Transverse colon (tissue), 4 donors: ENCODE measurements around the gene NPC1.

Experiments used
- POLR2A ChIP-seq: fragments of 450-650 bp; IDR thresholded peaks from one replicate; pipeline ENCODE4 v1.6.1; 2016; ENCODE audit warnings: antibody characterized with exemption, mild to moderate bottlenecking, moderate library complexity
- POLR2AphosphoS5 ChIP-seq, 3 donors: sonication (generic); formaldehyde crosslinking; IDR thresholded peaks; one replicate each; pipeline ENCODE4 v1.6.1; 2016; ENCODE audit warnings: antibody characterized with exemption in 3 of 3
- TF ChIP-seq, protein P1 (sequence below), 5 experiments: fragments of 200-600 bp in 3 of 5; fragments of 450-650 bp in 2 of 5; sonication (generic) in 3 of 5; IDR thresholded peaks; 1 replicate in 2 of 5; 2 replicates in 3 of 5; pipeline ENCODE4 v1.5.1; 2016 to 2017; ENCODE audit warnings: antibody characterized with exemption in 5 of 5, inconsistent platforms in 3 of 5, mild to moderate bottlenecking in 2 of 5, moderate library complexity in 1 of 5

DNA sequence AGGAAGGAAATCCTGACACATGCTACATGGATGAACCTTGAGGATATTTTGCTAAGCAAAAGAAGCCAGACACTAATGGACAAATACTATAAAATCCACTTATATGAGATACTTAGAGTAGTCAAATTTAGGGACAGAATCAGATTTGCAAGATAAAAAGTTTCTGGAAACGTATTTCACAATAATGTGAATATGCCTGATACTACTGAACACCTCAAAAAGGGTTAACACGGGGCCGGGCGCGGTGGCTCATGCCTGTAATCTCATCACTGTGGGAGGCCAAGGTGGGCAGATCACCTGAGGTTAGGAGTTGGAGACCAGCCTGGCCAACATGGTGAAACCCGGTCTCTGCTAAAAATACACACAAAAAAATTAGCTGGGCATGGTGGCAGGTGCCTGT lies 84.7 kb downstream of the NPC1 start:
- TF ChIP-seq, protein P1, sequence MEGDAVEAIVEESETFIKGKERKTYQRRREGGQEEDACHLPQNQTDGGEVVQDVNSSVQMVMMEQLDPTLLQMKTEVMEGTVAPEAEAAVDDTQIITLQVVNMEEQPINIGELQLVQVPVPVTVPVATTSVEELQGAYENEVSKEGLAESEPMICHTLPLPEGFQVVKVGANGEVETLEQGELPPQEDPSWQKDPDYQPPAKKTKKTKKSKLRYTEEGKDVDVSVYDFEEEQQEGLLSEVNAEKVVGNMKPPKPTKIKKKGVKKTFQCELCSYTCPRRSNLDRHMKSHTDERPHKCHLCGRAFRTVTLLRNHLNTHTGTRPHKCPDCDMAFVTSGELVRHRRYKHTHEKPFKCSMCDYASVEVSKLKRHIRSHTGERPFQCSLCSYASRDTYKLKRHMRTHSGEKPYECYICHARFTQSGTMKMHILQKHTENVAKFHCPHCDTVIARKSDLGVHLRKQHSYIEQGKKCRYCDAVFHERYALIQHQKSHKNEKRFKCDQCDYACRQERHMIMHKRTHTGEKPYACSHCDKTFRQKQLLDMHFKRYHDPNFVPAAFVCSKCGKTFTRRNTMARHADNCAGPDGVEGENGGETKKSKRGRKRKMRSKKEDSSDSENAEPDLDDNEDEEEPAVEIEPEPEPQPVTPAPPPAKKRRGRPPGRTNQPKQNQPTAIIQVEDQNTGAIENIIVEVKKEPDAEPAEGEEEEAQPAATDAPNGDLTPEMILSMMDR (IDR thresholded peaks at IDR 0.05), result no peak
- TF ChIP-seq POLR2AphosphoS5 (IDR thresholded peaks at IDR 0.05) (no peak), POLR2A (no peak)
